HEK293 (cell line): Measurements from ENCODE around the gene SULT1B1.

ENCODE experiments used
- CTCF ChIA-PET: fragments of 350-600 bp; formaldehyde crosslinking; extraction: SDS; loops from one replicate; lab custom pipeline; 2021; ENCODE audit warnings: antibody characterized with exemption; lab: Yijun Ruan, JAX
- POLR2A ChIA-PET: fragments of 300-600 bp; formaldehyde crosslinking; extraction: SDS; loops from one replicate; lab custom pipeline; 2020; ENCODE audit warnings: antibody characterized with exemption, inconsistent platforms; lab: Yijun Ruan, JAX
- H3K27ac ChIP-seq: fragments of 200-500 bp; sonication (Bioruptor generic); 2 replicates; pipeline ENCODE4 v1.5.1; 2014; ENCODE audit warnings: low read depth, low read length, control low read depth, inconsistent platforms; ENCODE audit errors: extremely low read depth
- H3K36me3 ChIP-seq, 2 experiments: fragments of 200-500 bp in 1 of 2; sonication (Bioruptor generic) in 1 of 2; 1 replicate in 1 of 2; 2 replicates in 1 of 2; pipeline ENCODE4 v1.5.1; 2014 to 2017; ENCODE audit warnings: inconsistent platforms in 2 of 2, low read length in 2 of 2; ENCODE audit not compliant: control insufficient read depth in 2 of 2, insufficient read depth in 1 of 2
- H3K4me1 ChIP-seq: fragments of 200-500 bp; sonication (Bioruptor generic); 2 replicates; pipeline ENCODE4 v1.5.1; 2014; ENCODE audit warnings: mild to moderate bottlenecking, low read length, inconsistent platforms; ENCODE audit not compliant: control insufficient read depth, insufficient read depth
- H3K4me3 ChIP-seq: 2 replicates; pipeline ENCODE4 v1.5.1; 2011; ENCODE audit warnings: low read depth, mild to moderate bottlenecking, control low read depth, low read length, moderate library complexity
- H3K9me3 ChIP-seq: fragments of 200-500 bp; sonication (Bioruptor generic); 2 replicates; pipeline ENCODE4 v1.5.1; 2014; ENCODE audit warnings: low read depth, low read length, inconsistent platforms; ENCODE audit not compliant: control insufficient read depth, insufficient read depth
- IKZF3 ChIP-seq: fragments of 450-650 bp; IDR thresholded peaks from 2 replicates; pipeline ENCODE4 v1.5.0; 2018; ENCODE audit warnings: missing biosample characterization, mild to moderate bottlenecking, missing genetic modification characterization, moderate library complexity
- KLF7 ChIP-seq: fragments of 450-650 bp; formaldehyde crosslinking; IDR thresholded peaks from 2 replicates; pipeline ENCODE4 v1.5.1; 2016; ENCODE audit warnings: missing biosample characterization, missing genetic modification characterization, borderline replicate concordance
- MEIS1 ChIP-seq: sonication (generic); formaldehyde crosslinking; IDR thresholded peaks from 2 replicates; pipeline ENCODE4 v1.8.1; 2022; ENCODE audit warnings: missing genetic modification reagents, mild to moderate bottlenecking, borderline replicate concordance
- SALL2 ChIP-seq: fragments of 450-650 bp; formaldehyde crosslinking; IDR thresholded peaks from 2 replicates; pipeline ENCODE4 v1.5.0; 2017; ENCODE audit warnings: missing biosample characterization, mild to moderate bottlenecking, missing genetic modification characterization, borderline replicate concordance
- SETDB1 ChIP-seq: IDR thresholded peaks from one replicate; pipeline ENCODE4 v1.6.1; 2017; ENCODE audit warnings: mild to moderate bottlenecking, low read length, moderate library complexity, mixed read lengths; ENCODE audit not compliant: insufficient read length
- WT1 ChIP-seq: fragments of 450-650 bp; formaldehyde crosslinking; IDR thresholded peaks from 2 replicates; pipeline ENCODE4 v1.5.1; 2016; ENCODE audit warnings: missing biosample characterization, missing genetic modification characterization
- ZBTB17 ChIP-seq: fragments of 450-650 bp; formaldehyde crosslinking; IDR thresholded peaks from 2 replicates; pipeline ENCODE4 v1.5.1; 2016; ENCODE audit warnings: missing biosample characterization, missing genetic modification characterization
- ZBTB8A ChIP-seq: fragments of 450-650 bp; formaldehyde crosslinking; IDR thresholded peaks from 2 replicates; pipeline ENCODE4 v1.5.1; 2016; ENCODE audit warnings: missing biosample characterization, missing genetic modification characterization
- ZFHX2 ChIP-seq: fragments of 450-650 bp; formaldehyde crosslinking; conservative IDR thresholded peaks from 2 replicates; pipeline ENCODE4 v1.5.1; 2016; ENCODE audit warnings: missing biosample characterization, missing genetic modification characterization
- ZNF132 ChIP-seq: fragments of 450-650 bp; formaldehyde crosslinking; IDR thresholded peaks from 2 replicates; pipeline ENCODE4 v1.5.1; 2017; ENCODE audit warnings: missing biosample characterization, missing genetic modification characterization, borderline replicate concordance
- ZNF155 ChIP-seq: fragments of 450-650 bp; formaldehyde crosslinking; IDR thresholded peaks from 2 replicates; pipeline ENCODE4 v1.5.1; 2016; ENCODE audit warnings: missing biosample characterization, missing genetic modification characterization
- ZNF2 ChIP-seq: fragments of 450-650 bp; formaldehyde crosslinking; IDR thresholded peaks from 2 replicates; pipeline ENCODE4 v1.5.1; 2016; ENCODE audit warnings: missing biosample characterization, missing genetic modification characterization
- ZNF311 ChIP-seq: fragments of 450-650 bp; formaldehyde crosslinking; IDR thresholded peaks from 2 replicates; pipeline ENCODE4 v1.5.1; 2017; ENCODE audit warnings: missing biosample characterization, missing genetic modification characterization, borderline replicate concordance
- ZNF394 ChIP-seq: fragments of 450-650 bp; formaldehyde crosslinking; IDR thresholded peaks from 2 replicates; pipeline ENCODE4 v1.5.1; 2016; ENCODE audit warnings: missing biosample characterization, missing genetic modification characterization, mild to moderate bottlenecking, moderate library complexity, borderline replicate concordance
- ZNF510 ChIP-seq: fragments of 450-650 bp; formaldehyde crosslinking; IDR thresholded peaks from 2 replicates; pipeline ENCODE4 v1.5.1; 2018; ENCODE audit warnings: mild to moderate bottlenecking, missing genetic modification characterization, missing biosample characterization; ENCODE audit not compliant: insufficient replicate concordance
- ZNF623 ChIP-seq: fragments of 450-650 bp; formaldehyde crosslinking; IDR thresholded peaks from 2 replicates; pipeline ENCODE4 v1.5.1; 2016; ENCODE audit warnings: missing biosample characterization, missing genetic modification characterization
- ZNF629 ChIP-seq: fragments of 450-650 bp; formaldehyde crosslinking; IDR thresholded peaks from 2 replicates; pipeline ENCODE4 v1.5.1; 2017; ENCODE audit warnings: missing biosample characterization, missing genetic modification characterization
- ZNF791 ChIP-seq: fragments of 450-650 bp; formaldehyde crosslinking; IDR thresholded peaks from 2 replicates; pipeline ENCODE4 v1.5.1; 2016; ENCODE audit warnings: missing biosample characterization, missing genetic modification characterization
- TF ChIP-seq, protein P1 (sequence below): fragments of 450-650 bp; formaldehyde crosslinking; IDR thresholded peaks from 2 replicates; pipeline ENCODE4; 2016; ENCODE audit warnings: missing biosample characterization, missing genetic modification characterization
- TF ChIP-seq, protein P2 (sequence below): fragments of 450-650 bp; IDR thresholded peaks from 2 replicates; pipeline ENCODE4 v1.5.1; 2018; ENCODE audit warnings: missing biosample characterization, mild to moderate bottlenecking, missing genetic modification characterization
- TF ChIP-seq, protein P3 (sequence below): fragments of 450-650 bp; formaldehyde crosslinking; IDR thresholded peaks from 2 replicates; pipeline ENCODE4 v1.5.1; 2016; ENCODE audit warnings: missing biosample characterization, missing genetic modification characterization
- TF ChIP-seq, protein P4 (sequence below): fragments of 450-650 bp; formaldehyde crosslinking; IDR thresholded peaks from 2 replicates; pipeline ENCODE4 v1.5.1; 2016; ENCODE audit warnings: missing biosample characterization, missing genetic modification characterization, low read depth
- TF ChIP-seq, protein P5 (sequence below): fragments of 450-650 bp; formaldehyde crosslinking; IDR thresholded peaks from 2 replicates; pipeline ENCODE4 v1.5.1; 2017; ENCODE audit warnings: missing biosample characterization, missing genetic modification characterization

Gene SULT1B1

DNA sequence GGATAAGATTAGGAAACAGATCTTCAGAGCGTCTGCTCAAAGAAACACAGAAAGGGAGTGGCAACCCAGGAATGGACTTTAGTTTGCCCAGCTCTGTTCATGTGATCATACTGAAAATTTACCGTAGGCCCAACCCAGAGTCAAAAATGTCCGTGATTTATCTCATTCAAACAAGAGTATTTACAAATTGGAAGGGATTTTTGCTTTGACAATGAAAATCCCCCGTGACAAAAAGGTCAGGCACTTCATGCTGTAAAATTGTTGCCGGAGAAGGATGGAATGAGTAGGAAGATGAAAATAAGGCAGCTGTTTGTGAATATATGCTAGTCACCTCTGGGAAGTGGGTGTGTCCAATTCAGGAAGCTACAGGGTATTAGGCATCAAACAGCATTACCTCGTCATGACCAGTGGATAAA lies 1.2 kb downstream of the SULT1B1 start:
- no peak for TF ChIP-seq ZNF629 (tag by site-specific recombination)
- no peak for TF ChIP-seq ZNF394
- no peak for TF ChIP-seq ZNF623 (tag by site-specific recombination)
- no peak for TF ChIP-seq KLF7
- CTCF ChIA-PET = interaction anchor here (1.0 kb wide), 1 partner anchor 12 kb away, joined by 4 read pairs; no protein-coding TSS in a partner anchor
- no peak overlapping the region for H3K27ac ChIP-seq
- no peaks in the 10 kb centered on the region for H3K9me3 ChIP-seq
- POLR2A ChIA-PET = no interaction called here
- no peaks in the 10 kb centered on the region for H3K4me1 ChIP-seq
- no peaks in the 10 kb centered on the region for H3K36me3 ChIP-seq
- no peak overlapping the region for H3K4me3 ChIP-seq

DNA sequence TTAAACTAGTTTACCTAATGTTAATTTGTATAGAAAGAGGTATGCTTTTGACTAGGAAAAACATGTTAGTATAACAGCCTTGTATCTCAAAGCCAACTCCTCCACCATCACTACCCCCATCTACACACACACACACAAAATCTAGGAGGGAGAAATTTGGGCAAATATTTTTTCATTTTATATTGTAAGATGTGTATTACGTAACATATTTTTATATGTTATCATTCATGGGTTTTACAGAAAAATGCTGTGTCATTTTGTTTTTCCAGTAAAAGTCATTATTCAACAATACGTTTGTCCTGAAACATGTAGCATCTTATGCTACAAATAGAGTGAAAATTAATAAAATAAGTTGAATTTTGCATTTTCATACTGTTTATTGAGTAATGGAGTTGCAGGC lies 3.0 kb downstream of the SULT1B1 start:
- H3K36me3 ChIP-seq = no peaks in the 10 kb centered on the region
- H3K9me3 ChIP-seq = no peaks in the 10 kb centered on the region
- no peak overlapping the region for H3K4me3 ChIP-seq
- CTCF ChIA-PET = no interaction called here
- H3K4me1 ChIP-seq = no peaks in the 10 kb centered on the region
- POLR2A ChIA-PET = no interaction called here
- TF ChIP-seq ZNF791 (tag by site-specific recombination) (no peak), SETDB1 (no peak), ZNF2 (tag by site-specific recombination) (no peak), IKZF3 (tag by site-specific recombination) (no peak), ZNF132 (no peak), ZBTB8A (tag by site-specific recombination) (no peak), MEIS1 (CRISPR knock-in tag) (no peak), WT1 (tag by site-specific recombination) (no peak), ZNF510 (tag by site-specific recombination) (no peak), SALL2 (tag by site-specific recombination) (no peak), ZNF155 (no peak)
- TF ChIP-seq, protein P1, sequence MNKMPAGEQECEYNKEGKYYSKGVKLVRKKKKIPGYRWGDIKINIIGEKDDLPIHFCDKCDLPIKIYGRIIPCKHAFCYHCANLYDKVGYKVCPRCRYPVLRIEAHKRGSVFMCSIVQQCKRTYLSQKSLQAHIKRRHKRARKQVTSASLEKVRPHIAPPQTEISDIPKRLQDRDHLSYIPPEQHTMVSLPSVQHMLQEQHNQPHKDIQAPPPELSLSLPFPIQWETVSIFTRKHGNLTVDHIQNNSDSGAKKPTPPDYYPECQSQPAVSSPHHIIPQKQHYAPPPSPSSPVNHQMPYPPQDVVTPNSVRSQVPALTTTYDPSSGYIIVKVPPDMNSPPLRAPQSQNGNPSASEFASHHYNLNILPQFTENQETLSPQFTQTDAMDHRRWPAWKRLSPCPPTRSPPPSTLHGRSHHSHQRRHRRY (tag by site-specific recombination) = no peak
- TF ChIP-seq, protein P2, sequence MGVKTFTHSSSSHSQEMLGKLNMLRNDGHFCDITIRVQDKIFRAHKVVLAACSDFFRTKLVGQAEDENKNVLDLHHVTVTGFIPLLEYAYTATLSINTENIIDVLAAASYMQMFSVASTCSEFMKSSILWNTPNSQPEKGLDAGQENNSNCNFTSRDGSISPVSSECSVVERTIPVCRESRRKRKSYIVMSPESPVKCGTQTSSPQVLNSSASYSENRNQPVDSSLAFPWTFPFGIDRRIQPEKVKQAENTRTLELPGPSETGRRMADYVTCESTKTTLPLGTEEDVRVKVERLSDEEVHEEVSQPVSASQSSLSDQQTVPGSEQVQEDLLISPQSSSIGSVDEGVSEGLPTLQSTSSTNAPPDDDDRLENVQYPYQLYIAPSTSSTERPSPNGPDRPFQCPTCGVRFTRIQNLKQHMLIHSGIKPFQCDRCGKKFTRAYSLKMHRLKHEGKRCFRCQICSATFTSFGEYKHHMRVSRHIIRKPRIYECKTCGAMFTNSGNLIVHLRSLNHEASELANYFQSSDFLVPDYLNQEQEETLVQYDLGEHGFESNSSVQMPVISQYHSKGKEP (tag by site-specific recombination) = no peak
- H3K27ac ChIP-seq = no peak overlapping the region

DNA sequence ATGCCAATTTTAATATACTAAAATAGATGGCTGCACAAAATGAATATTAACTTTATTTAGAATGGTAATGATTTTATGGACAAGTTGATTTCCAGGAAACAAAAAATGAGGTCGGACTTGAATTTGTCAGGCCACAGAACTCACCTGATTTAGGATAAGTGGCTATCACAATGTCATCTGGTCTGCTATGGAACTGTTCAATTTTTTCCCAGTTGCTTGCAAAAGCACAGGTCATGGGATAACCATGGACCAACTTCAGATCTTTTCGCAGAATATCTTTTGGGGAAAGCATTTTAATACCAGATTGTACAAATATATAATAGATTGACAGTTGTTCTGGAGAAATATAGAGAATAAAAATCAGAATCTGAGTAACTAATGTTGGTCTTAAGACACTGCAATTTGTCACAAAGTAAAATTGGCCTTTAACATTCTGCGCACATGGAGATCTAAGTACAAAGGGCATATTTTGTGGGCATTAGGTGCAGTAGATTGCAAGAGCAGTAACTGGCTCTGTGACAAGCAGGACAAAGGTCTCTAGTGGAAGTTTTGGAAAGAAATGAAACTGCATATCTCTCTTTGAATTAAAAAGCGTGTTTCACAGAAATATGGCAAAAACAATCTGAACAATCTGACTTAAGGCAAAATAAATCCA lies 5.4 kb downstream of the SULT1B1 start:
- H3K4me3 ChIP-seq = no peak overlapping the region
- no peaks in the 10 kb centered on the region for H3K9me3 ChIP-seq
- TF ChIP-seq, protein P3, sequence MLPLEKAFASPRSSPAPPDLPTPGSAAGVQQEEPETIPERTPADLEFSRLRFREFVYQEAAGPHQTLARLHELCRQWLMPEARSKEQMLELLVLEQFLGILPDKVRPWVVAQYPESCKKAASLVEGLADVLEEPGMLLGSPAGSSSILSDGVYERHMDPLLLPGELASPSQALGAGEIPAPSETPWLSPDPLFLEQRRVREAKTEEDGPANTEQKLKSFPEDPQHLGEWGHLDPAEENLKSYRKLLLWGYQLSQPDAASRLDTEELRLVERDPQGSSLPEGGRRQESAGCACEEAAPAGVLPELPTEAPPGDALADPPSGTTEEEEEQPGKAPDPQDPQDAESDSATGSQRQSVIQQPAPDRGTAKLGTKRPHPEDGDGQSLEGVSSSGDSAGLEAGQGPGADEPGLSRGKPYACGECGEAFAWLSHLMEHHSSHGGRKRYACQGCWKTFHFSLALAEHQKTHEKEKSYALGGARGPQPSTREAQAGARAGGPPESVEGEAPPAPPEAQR = no peak
- TF ChIP-seq, protein P4, sequence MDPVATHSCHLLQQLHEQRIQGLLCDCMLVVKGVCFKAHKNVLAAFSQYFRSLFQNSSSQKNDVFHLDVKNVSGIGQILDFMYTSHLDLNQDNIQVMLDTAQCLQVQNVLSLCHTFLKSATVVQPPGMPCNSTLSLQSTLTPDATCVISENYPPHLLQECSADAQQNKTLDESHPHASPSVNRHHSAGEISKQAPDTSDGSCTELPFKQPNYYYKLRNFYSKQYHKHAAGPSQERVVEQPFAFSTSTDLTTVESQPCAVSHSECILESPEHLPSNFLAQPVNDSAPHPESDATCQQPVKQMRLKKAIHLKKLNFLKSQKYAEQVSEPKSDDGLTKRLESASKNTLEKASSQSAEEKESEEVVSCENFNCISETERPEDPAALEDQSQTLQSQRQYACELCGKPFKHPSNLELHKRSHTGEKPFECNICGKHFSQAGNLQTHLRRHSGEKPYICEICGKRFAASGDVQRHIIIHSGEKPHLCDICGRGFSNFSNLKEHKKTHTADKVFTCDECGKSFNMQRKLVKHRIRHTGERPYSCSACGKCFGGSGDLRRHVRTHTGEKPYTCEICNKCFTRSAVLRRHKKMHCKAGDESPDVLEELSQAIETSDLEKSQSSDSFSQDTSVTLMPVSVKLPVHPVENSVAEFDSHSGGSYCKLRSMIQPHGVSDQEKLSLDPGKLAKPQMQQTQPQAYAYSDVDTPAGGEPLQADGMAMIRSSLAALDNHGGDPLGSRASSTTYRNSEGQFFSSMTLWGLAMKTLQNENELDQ (tag by site-specific recombination) = no peak
- TF ChIP-seq ZNF311 (tag by site-specific recombination) = no peak
- TF ChIP-seq ZFHX2 (tag by site-specific recombination) = no peak
- TF ChIP-seq, protein P5, sequence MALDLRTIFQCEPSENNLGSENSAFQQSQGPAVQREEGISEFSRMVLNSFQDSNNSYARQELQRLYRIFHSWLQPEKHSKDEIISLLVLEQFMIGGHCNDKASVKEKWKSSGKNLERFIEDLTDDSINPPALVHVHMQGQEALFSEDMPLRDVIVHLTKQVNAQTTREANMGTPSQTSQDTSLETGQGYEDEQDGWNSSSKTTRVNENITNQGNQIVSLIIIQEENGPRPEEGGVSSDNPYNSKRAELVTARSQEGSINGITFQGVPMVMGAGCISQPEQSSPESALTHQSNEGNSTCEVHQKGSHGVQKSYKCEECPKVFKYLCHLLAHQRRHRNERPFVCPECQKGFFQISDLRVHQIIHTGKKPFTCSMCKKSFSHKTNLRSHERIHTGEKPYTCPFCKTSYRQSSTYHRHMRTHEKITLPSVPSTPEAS = no peak
- TF ChIP-seq ZBTB17 = no peak
- H3K27ac ChIP-seq = no peak overlapping the region
- no peaks in the 10 kb centered on the region for H3K4me1 ChIP-seq
- POLR2A ChIA-PET = no interaction called here
- no peaks in the 10 kb centered on the region for H3K36me3 ChIP-seq
- CTCF ChIA-PET = no interaction called here
